22Rv1 (cell line): Measurements from ENCODE around the gene ZNF493.

Source experiments
- CTCF ChIP-seq: fragments of 450-650 bp; IDR thresholded peaks from 2 replicates; pipeline ENCODE4 v1.5.1; 2017; ENCODE audit warnings: mild to moderate bottlenecking
- ZFX ChIP-seq: fragments of 450-650 bp; IDR thresholded peaks from 2 replicates; pipeline ENCODE4 v1.6.1; 2017; ENCODE audit warnings: antibody characterized with exemption, borderline replicate concordance

GRCh38 chr19:21463449-21464105 is 66.6 kb downstream of the ZNF493 start:
- TF ChIP-seq CTCF (no peak), ZFX (no peak)
